Loucy (cell line): ENCODE measurements around the gene SDK1.

ENCODE experiments used
- H2AFZ ChIP-seq: fragments of 200-600 bp; sonication (generic); 2 replicates; pipeline ENCODE4 v1.6.0; 2016; ENCODE audit warnings: antibody characterized with exemption, mild to moderate bottlenecking, low read length, moderate library complexity
- H3F3A ChIP-seq: fragments of 200-600 bp; 2 replicates; pipeline ENCODE4 v1.6.0; 2016; ENCODE audit warnings: antibody characterized with exemption, low read depth, mild to moderate bottlenecking
- H3K27me3 ChIP-seq: fragments of 200-600 bp; sonication (generic); 2 replicates; pipeline ENCODE4 v1.6.1; 2014; ENCODE audit warnings: low read length, mild to moderate bottlenecking; ENCODE audit not compliant: insufficient read depth, poor library complexity, severe bottlenecking
- H3K36me3 ChIP-seq: fragments of 200-600 bp; sonication (generic); 2 replicates; pipeline ENCODE4 v1.6.1; 2016; ENCODE audit warnings: low read length; ENCODE audit not compliant: insufficient read depth
- H3K4me1 ChIP-seq: fragments of 200-600 bp; sonication (generic); 2 replicates; pipeline ENCODE4 v1.5.1; 2014; ENCODE audit warnings: low read length, mild to moderate bottlenecking; ENCODE audit not compliant: insufficient read depth, poor library complexity, severe bottlenecking
- H3K4me2 ChIP-seq: fragments of 200-600 bp; sonication (generic); 2 replicates; pipeline ENCODE4 v1.6.0; 2014; ENCODE audit warnings: antibody characterized with exemption, low read length, low read depth, mild to moderate bottlenecking; ENCODE audit not compliant: poor library complexity, severe bottlenecking
- H3K4me3 ChIP-seq: fragments of 200-600 bp; sonication (generic); 2 replicates; pipeline ENCODE4 v1.5.1; 2014; ENCODE audit warnings: low read length, mild to moderate bottlenecking, mixed read lengths; ENCODE audit not compliant: poor library complexity, severe bottlenecking
- H3K79me2 ChIP-seq: fragments of 200-600 bp; sonication (generic); 2 replicates; pipeline ENCODE4 v1.6.1; 2014; ENCODE audit warnings: low read length; ENCODE audit not compliant: insufficient read depth
- H3K9ac ChIP-seq: fragments of 200-600 bp; sonication (generic); 2 replicates; pipeline ENCODE4 v1.6.0; 2014; ENCODE audit warnings: mild to moderate bottlenecking, low read depth, low read length, moderate library complexity; ENCODE audit not compliant: poor library complexity, severe bottlenecking
- H3K9me2 ChIP-seq: fragments of 200-600 bp; sonication (generic); replicated peaks from 2 replicates; pipeline ENCODE4 v1.6.1; 2016; ENCODE audit warnings: low read depth, low read length, mixed read lengths
- H3K9me3 ChIP-seq: fragments of 200-600 bp; sonication (generic); 2 replicates; pipeline ENCODE4 v1.6.1; 2014; ENCODE audit warnings: mild to moderate bottlenecking, antibody characterized with exemption, low read length, low read depth; ENCODE audit not compliant: insufficient read depth
- H4K20me1 ChIP-seq: fragments of 200-600 bp; sonication (generic); 2 replicates; pipeline ENCODE4 v1.6.0; 2014; ENCODE audit warnings: antibody characterized with exemption, low read length, mild to moderate bottlenecking; ENCODE audit not compliant: insufficient read depth, poor library complexity, severe bottlenecking
- EZH2phosphoT487 ChIP-seq: fragments of 200-600 bp; IDR thresholded peaks from 2 replicates; pipeline ENCODE4 v1.6.1; 2018; ENCODE audit warnings: antibody characterized with exemption, mild to moderate bottlenecking, moderate library complexity, borderline replicate concordance
- TF ChIP-seq, protein P1 (sequence below): fragments of 200-600 bp; sonication (generic); conservative IDR thresholded peaks from 2 replicates; pipeline ENCODE4 v1.5.1; 2014; ENCODE audit warnings: mild to moderate bottlenecking, antibody characterized with exemption, low read length

The SDK1 gene

GRCh38 chr7:3397324-3397723 lies 96.3 kb downstream of the SDK1 start:
- H4K20me1 ChIP-seq: no peaks in the 10 kb centered on the region
- H3K4me2 ChIP-seq: no peak overlapping the region
- H3K9me2 ChIP-seq: no peaks in the 10 kb centered on the region
- H3K4me3 ChIP-seq: no peak overlapping the region
- no peaks in the 10 kb centered on the region for H3F3A ChIP-seq
- no peak overlapping the region for H3K9ac ChIP-seq
- no peaks in the 10 kb centered on the region for H3K79me2 ChIP-seq
- H2AFZ ChIP-seq: no peak overlapping the region
- H3K27me3 ChIP-seq: no peaks in the 10 kb centered on the region
- TF ChIP-seq, protein P1, sequence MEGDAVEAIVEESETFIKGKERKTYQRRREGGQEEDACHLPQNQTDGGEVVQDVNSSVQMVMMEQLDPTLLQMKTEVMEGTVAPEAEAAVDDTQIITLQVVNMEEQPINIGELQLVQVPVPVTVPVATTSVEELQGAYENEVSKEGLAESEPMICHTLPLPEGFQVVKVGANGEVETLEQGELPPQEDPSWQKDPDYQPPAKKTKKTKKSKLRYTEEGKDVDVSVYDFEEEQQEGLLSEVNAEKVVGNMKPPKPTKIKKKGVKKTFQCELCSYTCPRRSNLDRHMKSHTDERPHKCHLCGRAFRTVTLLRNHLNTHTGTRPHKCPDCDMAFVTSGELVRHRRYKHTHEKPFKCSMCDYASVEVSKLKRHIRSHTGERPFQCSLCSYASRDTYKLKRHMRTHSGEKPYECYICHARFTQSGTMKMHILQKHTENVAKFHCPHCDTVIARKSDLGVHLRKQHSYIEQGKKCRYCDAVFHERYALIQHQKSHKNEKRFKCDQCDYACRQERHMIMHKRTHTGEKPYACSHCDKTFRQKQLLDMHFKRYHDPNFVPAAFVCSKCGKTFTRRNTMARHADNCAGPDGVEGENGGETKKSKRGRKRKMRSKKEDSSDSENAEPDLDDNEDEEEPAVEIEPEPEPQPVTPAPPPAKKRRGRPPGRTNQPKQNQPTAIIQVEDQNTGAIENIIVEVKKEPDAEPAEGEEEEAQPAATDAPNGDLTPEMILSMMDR: no peak
- TF ChIP-seq EZH2phosphoT487: no peak
- H3K36me3 ChIP-seq: no peaks in the 10 kb centered on the region
- no peaks in the 10 kb centered on the region for H3K4me1 ChIP-seq
- no peaks in the 10 kb centered on the region for H3K9me3 ChIP-seq

GRCh38 chr7:3399858-3400257 lies 98.8 kb downstream of the SDK1 start:
- no peak for TF ChIP-seq EZH2phosphoT487
- TF ChIP-seq, protein P1: peak; percentile 67
- Histone ChIP-seq H3K4me2 (no peak overlapping the region), H3K79me2 (no peaks in the 10 kb centered on the region)

DNA sequence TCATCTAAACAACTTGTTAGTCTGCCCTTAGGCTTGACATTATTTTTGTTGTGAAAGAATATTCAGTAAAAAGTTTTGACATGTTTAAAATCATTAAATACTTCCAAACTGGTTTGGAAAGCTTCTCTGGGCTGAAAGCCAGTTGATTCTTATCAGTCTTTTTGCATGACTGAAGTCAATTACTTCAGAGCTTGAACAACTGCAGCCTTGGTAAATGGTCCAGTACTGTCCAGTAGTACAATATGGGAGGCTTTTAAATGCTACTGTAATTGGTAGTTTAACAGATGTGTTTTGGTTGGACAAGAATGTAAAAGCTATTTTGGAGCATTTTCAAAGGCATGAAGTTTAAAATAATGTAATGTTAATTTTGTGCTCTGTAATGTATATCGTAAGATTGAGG lies 103.4 kb downstream of the SDK1 start:
- Histone ChIP-seq H3K9me3 (no peaks in the 10 kb centered on the region), H2AFZ (no peak overlapping the region), H3K79me2 (no peaks in the 10 kb centered on the region), H3K4me1 (no peaks in the 10 kb centered on the region), H3F3A (no peaks in the 10 kb centered on the region), H3K27me3 (no peaks in the 10 kb centered on the region), H3K36me3 (no peaks in the 10 kb centered on the region), H3K4me3 (no peak overlapping the region), H4K20me1 (no peaks in the 10 kb centered on the region), H3K4me2 (no peak overlapping the region), H3K9me2 (no peaks in the 10 kb centered on the region), H3K9ac (no peak overlapping the region)
- TF ChIP-seq, protein P1: no peak
- TF ChIP-seq EZH2phosphoT487: no peak

More at GRCh38 chr7:3399858-3400257, 98.8 kb downstream of the SDK1 start:
- H3K27me3 ChIP-seq: no peaks in the 10 kb centered on the region
- H3K9ac ChIP-seq: no peak overlapping the region
- H2AFZ ChIP-seq: no peak overlapping the region
- no peaks in the 10 kb centered on the region for H3K36me3 ChIP-seq
- no peaks in the 10 kb centered on the region for H3K9me3 ChIP-seq
- H3F3A ChIP-seq: no peaks in the 10 kb centered on the region
- no peaks in the 10 kb centered on the region for H4K20me1 ChIP-seq
- no peaks in the 10 kb centered on the region for H3K4me1 ChIP-seq
- no peaks in the 10 kb centered on the region for H3K9me2 ChIP-seq
- no peak overlapping the region for H3K4me3 ChIP-seq
